ENCODE data around the gene COL5A1.

Gene COL5A1

DNA sequence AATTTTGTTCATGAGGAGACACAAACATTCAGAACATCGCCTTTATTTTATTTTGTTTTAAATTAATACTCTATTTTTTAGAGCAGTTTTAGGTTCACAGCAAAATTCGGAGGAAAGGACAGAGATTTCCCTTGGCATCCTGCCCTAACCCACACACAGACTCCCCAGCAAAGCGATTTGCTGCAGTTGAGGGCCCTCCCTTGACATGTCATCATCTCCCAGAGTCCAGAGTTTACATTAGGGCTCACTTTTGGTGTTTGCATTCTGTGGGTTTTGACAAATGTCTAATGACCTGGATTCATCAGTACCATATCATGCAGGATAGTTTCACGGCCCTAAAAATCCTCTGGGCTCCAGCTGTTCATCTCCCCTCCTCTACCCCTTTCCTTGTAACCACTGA lies 33.6 kb upstream of the COL5A1 start:
- DNase-seq (ENCODE audit: low read depth), result no peak

DNA sequence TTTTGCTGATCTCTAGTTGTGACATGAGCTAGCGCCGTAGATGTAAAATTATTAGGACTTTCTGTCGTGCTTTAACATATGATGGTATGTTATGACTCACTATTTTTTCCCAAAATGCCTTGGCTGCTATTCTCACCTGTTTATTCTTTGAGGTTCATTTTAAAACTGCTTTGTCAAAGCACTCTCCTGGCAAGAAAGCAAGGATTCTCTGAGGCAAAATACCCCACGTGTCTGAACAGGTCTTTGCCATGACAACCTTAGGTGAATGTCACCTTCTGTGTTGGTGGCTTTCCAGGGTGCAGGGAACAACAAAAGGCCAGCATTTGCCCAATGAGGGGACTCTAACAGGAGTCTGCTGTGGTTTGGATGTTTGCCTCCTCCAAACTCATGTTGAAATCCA lies 30.6 kb upstream of the COL5A1 start:
- DNase-seq (ENCODE audit: low read depth), result no peak

DNA sequence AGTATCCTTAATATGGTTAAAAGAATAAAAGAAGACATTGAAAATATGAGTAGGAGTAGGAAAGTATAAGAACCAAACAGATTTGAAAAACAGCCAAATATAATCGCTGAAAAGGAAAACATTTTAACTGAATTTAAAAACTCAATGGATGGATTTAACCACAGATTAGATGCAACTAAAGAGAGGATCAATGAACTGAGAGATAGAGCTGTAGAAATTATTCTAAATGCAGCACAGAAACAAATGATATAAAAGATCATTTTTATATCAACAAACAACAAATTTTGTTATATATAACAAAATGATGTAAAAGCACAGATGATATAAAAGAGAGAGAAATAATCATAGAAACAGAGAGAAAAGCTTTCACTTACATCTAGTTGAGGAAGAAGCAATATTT lies 29.3 kb upstream of the COL5A1 start:
- DNase-seq (ENCODE audit: low read depth), result no peak

DNA sequence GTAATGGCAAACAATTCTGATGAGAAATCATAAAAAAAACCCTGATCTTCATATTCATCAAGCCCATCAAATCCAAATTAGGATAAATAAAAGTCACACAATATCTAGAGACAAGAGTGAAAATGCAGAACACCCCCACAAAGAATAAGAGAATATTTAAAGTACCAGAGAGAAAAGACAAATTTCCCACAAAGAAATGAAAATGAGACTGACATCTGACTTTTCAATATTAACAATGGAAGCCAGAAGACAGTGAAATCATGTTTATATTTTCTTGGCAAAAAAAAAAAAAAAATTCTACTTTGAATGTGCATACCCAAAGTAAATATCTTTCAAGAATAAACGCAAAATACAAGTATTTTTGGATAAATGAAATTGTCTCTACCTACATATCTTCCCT lies 28.9 kb upstream of the COL5A1 start:
- no peak for DNase-seq (ENCODE audit: low read depth)

DNA sequence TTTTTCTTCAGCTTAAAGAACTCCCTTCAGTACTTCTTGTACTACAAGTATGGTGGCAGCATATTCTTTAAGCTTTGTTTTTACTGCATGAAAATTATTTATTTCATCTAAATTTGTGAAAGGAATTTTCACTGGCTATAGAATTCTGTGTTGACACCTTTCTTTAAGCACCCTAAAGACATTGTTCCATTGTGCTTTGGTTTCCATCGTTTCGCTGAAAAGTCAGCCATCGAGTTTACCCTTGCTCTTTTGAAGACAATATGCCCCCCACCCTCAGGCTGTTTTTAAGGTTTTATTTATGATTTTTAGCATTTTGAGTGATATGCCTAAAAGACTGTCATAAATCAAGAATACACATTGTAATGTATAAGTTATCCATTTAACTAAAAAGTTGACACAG lies 27.3 kb upstream of the COL5A1 start:
- no peak for DNase-seq (ENCODE audit: low read depth)

DNA sequence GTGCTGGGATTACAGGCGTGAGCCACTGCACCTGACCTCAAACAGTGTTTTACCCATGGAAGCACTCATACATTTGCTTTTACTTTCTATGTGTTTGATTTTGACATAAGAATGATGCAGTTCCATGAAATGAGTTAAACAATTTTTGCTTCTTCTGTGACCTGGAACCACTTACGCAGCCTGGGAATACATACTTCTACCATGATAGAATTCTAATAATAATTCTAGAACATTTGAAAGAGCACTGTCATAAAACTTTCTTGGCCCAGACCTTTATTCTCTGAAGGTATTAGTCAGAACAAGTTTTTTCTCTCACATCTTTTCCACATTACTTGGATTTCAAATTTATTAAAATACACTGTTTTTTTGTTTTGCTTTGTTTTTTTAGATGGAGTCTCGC lies 25.3 kb upstream of the COL5A1 start:
- DNase-seq (ENCODE audit: low read depth), result no peak

DNA sequence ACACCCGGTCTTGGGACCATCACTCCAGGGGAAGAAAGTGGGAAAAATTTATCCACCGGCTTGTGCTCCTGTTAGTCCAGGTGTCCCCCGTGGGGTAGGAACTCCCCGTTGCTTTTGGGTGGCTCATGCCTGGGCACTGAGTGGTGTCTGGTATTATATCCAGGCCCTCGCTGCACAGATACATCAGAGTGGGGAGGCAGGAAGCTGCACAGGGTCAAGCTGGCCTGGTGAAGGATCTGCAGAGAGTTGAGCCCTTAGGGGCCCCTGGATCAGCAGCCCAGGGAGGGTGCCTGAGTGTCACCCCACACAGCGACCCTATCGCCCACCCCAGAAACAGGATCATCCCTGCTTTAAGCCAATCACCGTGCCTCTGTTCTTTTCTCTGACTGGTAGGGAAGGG lies 24.4 kb upstream of the COL5A1 start:
- no peak for DNase-seq (ENCODE audit: low read depth)

DNA sequence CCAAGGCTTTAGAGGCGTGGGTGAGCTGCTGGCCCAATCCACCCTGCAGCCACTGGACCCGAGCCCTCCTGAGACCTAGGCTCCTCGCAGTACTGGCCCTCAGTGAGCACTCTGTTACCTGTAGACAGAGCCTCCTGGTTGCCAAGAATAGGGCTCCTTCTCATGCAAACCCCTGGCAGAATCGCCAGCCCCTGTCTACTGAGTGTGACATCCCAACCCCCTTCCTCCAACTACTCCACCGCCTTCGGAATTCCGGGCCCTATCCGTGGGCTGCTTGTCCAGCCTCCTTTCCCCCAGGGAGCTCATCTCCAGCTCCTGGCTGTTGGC lies 23.8 kb upstream of the COL5A1 start:
- no peak for DNase-seq (ENCODE audit: low read depth)

DNA sequence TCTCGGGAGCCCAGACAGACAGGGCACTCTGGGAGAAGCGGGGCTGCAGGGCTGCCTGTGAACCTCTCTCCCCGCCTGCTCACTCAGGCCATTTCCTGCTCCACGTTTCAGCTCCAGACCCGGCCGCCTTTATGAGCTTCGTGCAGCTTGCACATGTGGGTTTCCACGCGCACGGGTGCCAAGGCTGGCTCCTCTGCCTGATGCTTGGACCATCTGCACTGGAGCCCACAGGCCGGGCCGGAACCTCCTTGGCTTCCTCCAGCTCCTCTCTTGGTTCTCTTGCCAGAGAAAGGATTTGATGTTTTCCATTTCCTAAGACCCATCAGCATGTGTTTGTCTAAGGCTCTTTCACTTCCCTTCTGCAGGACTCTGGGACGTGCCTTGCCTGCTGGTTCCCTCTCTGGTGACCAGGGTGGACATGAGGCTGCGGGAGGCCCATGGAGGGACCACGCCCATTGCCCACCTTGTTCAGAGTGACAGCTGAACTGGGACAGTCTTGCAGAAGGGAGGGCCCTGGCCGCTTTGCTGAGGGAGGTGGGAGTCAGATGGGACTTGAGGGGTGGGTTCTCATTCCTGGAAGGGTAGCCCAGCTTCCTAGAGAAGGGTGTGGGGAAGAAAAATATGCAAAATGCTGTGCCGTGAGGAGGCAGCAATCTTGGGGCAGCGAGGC lies 23.3 kb upstream of the COL5A1 start:
- DNase-seq (ENCODE audit: low read depth), result no peak

DNA sequence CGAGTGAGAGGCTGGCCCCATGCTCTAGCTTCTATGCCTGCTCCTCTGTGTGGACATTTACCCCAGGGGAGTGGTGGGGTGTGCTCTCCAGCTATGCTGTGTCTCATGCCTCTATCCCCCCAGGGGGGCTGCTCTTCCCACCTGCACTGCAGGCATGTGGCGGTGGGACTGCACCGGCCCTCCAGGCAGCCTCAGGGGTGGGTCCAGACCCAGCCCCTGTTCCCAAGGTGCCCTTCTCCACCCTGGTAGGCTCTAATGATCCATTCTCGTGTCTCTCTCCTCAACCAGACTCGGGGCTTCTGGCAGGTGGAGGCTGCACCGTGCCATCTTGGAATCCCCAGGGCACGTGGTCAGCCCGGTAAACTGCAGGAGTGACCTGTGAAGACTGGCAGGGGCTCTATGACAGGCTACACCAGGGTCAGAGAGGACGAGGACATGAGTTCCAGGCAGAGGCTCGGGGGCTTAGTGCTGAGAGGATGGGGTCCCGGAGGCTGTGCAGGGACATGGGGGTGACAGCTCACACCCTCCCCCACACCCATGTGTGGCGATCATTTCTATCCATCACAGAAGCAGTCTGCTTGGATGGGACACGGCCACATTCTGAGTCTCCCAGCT lies 22.7 kb upstream of the COL5A1 start:
- DNase-seq (ENCODE audit: low read depth), result no peak

DNA sequence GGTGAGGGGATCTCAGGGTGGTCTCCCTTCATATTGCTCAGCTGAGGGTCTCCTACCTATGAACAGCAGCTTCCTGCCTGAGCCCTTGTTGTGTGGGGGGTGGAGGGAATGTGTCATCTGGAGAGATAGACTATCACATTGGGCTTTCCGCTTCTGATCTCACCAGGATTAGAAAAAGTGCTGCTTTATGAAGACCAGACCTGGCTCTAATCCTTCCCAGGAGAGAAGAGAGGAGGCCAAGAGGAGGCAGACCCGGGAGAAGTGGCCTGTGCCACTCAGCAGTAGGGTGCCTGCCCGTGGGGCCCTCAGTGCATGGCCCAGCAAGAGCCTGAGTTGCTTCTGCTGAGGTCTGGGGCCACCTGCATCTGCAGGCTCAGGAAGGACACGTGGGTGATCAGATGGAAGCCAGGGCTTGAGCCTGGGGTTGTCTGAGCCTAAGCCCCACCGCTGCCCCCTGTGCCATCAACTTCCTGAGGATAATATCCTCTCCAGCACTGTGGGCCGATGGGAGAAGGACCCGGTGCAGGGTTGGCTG lies 22.1 kb upstream of the COL5A1 start:
- no peak for DNase-seq (ENCODE audit: low read depth)

DNA sequence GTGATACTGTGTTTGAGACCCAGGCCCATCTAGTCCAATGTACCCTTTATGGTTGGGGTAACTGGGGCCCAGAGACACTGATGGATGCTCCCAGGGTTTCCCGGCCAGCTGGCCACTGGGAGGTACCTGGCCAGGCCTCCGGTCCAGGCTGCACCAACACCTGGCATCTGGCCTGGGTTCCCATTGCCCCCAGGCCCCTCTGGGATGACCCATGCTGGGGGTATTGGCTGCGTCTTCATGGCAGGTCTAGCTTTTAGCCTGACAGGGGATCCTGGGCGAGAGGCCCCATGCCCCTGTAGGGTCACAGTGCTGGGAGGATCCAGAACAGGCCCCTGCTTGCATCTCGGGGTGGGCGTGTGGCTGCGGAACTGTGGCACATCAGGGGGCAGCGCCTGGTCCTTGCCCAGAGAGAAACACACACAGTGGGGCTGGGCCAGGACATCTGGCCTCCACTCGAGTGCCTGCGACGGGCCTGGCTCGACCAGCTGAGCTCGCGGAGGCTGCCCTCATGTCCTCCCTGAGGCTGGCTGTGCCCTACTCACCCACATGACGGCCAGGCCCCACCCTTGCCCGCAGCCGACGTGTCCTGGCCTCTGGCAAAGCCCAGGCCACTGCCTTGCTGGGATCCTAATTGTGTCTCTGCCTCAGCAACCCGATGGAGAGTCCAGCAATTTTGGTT lies 21.5 kb upstream of the COL5A1 start:
- DNase-seq (ENCODE audit: low read depth), result no peak

DNA sequence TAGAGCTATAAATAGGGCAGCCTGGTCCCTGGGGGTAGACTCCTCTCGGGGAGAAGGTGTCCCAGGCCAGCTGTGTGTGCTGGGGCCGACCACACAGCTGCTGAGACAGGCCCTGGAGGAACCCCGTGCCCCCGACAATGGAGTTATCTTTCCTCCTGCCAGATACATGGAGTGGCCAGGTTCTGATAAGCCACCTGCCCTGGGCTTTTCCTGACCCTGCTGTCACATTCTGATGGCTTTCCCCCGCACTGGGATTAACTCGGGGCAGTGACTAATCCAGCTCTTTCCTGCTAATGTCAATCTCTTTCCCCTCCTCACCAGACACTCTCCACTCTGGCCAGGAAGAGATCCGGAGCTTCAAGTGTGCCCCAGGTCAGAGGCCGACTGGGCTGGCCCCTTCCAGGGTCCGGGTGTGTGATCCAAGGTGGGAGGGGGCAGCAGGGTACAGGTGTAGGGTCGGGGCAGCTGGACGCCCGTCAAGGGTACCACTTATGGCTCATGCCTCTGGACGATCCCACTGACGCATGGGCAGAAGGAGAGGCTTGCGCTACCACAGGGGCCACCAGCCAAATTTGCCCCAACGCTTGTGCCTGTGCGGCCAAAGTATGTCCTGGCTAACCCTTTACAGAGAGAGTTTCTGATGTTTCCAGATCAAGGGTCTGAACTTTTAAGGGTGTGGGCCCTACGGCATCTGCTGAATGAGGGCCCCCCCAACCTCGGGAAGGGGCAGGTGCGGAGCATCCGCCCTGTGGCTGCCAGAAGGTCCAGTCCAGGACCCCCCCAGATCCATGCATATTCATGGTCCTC lies 20.6 kb upstream of the COL5A1 start:
- no peak for DNase-seq (ENCODE audit: low read depth)

DNA sequence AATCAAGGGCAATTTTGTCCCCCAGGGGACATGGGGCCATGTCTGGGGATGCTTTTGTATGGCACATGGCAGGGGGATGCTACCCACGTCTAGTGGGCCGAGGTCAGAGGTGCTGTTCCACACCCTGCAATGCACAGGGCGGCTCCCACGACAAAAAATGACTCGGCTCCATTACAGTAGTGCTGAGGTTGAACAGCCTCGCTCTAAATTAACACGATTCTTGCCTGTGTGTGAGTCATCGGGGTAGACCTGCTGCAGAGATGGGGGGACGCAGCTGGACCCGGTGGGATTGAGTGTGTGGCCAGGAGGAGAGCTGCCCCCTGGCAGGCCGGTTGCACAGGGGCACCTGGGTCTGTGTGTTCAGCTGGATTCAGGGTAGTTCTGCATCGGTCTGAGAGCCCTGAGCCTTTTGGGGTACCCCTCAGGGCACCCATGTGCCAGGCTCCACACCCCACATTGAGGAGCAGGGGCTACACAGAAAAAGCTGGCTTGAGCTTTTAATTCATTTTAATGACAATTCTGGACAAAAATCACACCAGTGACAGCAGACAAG lies 20.0 kb upstream of the COL5A1 start:
- no peak for DNase-seq (ENCODE audit: low read depth)

DNA sequence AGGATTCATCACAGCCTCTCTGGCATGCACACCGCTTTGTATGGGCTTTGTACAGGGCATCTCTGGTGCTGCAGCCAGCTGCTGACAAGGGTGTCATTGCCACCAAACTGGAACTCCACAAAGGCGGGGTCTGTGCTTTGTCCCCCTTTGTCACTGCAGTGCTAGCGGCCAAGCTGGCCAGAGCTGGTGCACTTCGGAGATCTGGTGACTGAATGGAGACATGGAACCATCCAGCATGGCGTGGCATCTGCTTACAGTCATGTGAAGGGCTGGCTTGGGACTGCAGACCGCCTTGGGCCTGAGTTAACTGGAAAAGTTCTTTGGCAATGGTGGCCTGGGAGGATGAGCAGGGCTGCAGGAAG lies 18.7 kb upstream of the COL5A1 start:
- DNase-seq (ENCODE audit: low read depth), result no peak

DNA sequence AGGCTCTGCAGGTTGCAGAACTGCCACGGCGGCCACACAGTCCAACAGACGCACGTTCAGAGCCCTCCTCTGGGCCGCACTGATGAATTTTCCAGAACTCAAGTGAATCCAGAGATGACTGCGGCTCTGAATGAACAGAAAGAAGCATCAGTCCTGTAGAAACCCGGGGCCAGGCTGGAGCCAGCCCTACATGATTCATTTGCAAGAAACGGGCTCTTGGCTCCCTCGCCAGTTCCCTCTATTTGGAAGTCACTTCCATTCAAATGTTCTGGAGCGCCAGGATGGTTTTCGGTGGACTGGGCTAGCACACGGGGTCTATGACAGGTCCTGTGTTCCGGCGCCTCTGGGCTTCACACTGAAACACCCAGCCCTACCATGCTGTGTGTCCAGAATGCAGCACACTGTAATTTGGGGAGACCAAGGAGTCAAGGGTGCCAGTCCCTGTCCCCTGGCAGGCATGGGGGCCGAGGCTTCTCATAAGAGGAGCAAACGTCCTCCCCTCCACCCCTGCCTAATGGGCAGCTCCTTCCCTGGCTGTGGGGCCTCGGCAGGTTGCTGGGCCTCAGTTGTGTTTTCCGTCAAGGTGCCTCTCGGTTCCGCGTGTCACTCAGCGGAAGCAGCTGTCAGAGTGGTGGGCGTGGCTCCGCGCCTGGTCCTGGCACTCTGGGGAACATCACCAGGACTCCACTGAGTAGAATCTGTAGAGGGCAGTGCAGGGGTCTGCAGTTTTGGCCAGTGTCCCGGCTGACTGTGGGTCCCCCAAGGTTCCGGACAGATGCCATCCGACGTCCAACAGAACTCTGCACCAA lies 18.1 kb upstream of the COL5A1 start:
- DNase-seq (ENCODE audit: low read depth), result no peak

DNA sequence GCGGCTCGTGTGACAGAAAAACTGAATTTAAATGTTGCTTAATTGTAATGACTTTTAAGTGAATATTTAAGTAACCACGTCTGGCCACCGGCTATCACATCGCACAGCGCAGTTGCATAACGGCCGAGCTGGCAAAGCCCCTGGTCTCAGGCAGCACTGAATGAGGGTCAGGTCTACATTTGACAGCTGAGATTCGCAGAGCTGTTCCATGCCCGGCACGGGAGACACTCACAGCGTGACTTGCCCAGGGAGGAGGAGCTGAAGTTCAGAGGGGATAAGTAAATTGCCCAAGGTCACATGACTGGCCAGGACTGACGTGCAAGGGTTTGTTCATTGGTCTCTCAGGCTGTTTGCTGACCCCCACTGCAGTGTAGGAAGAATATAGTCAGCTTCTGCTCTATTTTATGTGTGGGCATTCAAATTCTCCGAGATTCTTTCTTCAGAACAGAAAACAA lies 17.4 kb upstream of the COL5A1 start:
- no peak for DNase-seq (ENCODE audit: low read depth)

DNA sequence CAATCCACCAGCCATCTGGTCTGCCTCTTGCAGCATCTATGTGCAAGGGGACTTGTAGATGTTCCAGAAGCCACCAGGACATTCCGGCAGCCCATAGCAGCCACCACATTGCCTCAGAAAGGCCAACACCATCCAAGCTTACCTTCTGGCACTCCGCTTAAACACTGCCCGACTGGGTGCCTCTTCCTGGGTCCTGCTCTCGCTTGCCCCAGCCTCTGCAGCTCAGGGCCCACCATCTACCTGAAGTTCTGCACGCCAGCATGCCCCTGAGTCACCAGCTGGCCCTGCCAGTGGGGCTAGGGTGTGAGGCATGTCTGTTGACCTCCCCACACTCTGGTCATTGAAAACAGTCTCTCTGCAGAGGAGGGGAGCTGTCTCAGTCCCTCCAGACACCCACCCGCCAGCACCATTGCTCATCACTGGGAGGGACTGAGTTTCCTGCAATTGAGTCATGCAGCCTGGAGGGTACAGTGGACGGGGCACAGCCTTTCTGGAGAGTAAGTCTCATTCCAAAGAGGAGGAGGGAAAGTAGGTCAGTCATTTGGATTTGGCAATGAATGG lies 16.9 kb upstream of the COL5A1 start:
- DNase-seq (ENCODE audit: low read depth), result no peak

DNA sequence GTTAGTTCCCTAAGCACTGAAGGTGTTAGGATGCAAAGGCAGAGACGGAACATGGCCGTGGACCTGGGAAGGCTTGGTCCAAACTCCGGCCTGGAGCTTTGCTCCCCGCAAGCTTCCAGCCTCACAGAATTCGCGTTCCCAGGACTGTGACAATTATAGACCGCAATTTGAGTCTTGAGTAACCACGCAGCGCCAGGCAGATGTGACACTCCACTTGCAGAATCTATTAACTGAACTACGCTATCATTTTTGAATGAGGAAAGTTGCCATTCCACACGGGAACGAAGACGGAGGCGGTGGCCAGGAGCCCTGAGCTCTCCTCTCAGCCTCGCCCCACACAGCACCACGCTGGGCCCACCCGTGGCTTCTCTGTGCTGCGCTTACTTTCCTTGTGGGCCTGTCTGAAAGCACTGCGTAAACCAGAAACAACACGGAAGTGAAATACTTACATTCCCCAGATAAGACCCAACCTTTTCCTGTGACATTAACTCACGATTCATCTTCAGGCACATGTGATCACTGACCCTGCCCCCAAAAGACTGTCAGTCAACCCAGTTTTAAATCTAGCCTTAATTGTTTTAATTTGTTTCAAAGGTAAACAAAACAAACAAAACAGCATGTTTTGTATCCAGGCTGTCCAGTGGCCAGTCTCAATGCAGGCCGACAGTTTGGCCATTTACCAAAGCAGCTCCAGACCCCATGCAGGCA lies 16.1 kb upstream of the COL5A1 start:
- DNase-seq (ENCODE audit: low read depth), result no peak

DNA sequence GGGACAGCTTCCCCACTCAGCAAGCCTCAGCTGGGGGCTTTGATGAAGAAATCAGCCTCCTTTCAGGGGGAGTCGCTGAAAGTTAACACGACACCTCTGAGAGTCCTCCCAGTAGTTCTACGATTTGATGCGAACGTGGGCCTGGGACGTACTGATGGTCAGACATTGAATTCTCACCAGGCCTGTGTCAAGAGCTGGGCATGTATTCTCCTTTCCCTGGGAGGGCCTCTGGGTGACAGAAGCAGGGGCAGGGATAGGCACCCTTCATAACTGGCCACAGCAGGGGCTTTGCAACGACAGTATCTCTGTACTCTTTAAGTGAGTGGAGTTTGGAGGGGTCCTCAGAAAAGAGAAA lies 15.6 kb upstream of the COL5A1 start:
- no peak for DNase-seq (ENCODE audit: low read depth)
